ENCODE measurements around the gene FAM117B. TPM values are rescaled to one million over a fixed set of nuclear protein-coding genes. Genes with fewer than 3 reads are reported as not detected.

Gene FAM117B
- total RNA-seq, 2 experiments from 2014 or later, result 4.2 to 18.4 TPM

DNA sequence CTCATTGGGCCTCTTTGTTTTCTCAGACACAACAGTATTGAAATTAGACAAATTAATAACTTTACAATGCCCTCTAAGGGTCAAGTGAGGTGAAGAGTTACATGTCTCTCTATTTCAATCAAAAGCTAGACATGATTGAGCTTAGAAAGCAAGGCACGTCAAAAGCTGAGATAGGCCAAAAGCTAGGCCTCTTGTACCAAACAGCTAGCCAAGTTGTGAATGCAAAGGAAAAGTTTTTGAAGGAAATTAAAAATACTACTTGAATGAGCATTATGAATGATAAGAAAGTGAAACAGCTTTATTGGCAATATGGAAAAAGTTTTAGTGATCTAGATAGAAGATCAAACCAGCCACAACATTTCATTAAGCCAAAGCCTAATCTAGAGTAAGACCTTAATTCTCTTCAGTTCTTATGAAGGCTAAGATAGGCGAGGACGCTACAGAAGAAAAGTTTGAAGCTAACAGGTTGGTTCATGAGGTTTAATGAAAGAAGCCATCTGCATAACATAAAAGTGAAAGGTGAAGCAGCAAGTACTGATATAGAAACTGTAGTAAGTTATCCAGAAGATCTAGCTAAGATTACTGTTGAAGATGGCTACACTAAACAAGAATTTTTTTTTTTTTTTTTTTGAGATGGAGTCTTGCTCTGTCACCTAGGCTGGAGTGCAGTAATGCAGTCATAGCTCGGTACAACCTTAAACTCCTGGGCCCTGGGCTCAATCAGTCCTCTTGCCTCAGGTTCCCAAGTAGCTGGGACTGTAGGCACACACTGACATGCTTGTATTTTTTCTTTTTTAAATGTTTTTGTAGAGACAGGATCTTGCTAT is 65.5 kb downstream of the FAM117B start:
- Histone ChIP-seq H2AFZ (ENCODE audit: low read length) (no peak overlapping the region), H3K36me3 (ENCODE audit: insufficient read depth, low read length) (no peaks in the 10 kb centered on the region; the same call in 1 of the 2 replicates), H4K20me1 (ENCODE audit: insufficient read depth, low read length) (no peaks in the 10 kb centered on the region), H3K79me2 (ENCODE audit: insufficient read depth, low read depth, low read length) (no peaks in the 10 kb centered on the region), H3K27ac (ENCODE audit: low read depth, low read length, poor library complexity, severe bottlenecking) (no peak overlapping the region), H3K9me3 (ENCODE audit: low read length) (no peaks in the 10 kb centered on the region), H3K4me3 (ENCODE audit: low read depth, low read length, poor library complexity, severe bottlenecking) (no peak overlapping the region), H3K4me1 (ENCODE audit: insufficient read depth, low read length, poor library complexity, severe bottlenecking) (no peaks in the 10 kb centered on the region), H3K9me2 (ENCODE audit: insufficient read depth, low read length) (no peaks in the 10 kb centered on the region), H3K4me2 (ENCODE audit: low read length) (no peak overlapping the region)
- ChIA-PET CTCF (ENCODE audit: unreplicated experiment) (no interaction called here), POLR2A (interaction anchor here (0.6 to 1.8 kb wide), 6 partner anchors 10 to 1755 kb away, joined by 3 to 6 read pairs (median 5); partner anchors contain the start of gene FAM117B)
- DNase-seq (ENCODE audit: low spot score), result no peak
- no TSS peak for BruUV-seq (replicated peaks)
- TF ChIP-seq, protein P1, sequence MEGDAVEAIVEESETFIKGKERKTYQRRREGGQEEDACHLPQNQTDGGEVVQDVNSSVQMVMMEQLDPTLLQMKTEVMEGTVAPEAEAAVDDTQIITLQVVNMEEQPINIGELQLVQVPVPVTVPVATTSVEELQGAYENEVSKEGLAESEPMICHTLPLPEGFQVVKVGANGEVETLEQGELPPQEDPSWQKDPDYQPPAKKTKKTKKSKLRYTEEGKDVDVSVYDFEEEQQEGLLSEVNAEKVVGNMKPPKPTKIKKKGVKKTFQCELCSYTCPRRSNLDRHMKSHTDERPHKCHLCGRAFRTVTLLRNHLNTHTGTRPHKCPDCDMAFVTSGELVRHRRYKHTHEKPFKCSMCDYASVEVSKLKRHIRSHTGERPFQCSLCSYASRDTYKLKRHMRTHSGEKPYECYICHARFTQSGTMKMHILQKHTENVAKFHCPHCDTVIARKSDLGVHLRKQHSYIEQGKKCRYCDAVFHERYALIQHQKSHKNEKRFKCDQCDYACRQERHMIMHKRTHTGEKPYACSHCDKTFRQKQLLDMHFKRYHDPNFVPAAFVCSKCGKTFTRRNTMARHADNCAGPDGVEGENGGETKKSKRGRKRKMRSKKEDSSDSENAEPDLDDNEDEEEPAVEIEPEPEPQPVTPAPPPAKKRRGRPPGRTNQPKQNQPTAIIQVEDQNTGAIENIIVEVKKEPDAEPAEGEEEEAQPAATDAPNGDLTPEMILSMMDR (conservative IDR thresholded peaks at IDR 0.05; ENCODE audit: low read length), result no peak
- TF ChIP-seq EZH2phosphoT487 (IDR thresholded peaks at IDR 0.05; ENCODE audit: borderline replicate concordance, low read depth, low read length), result no peak
- intact Hi-C loops (cut with micrococcal nuclease; ENCODE audit: unreplicated experiment), result no loop called here

DNA sequence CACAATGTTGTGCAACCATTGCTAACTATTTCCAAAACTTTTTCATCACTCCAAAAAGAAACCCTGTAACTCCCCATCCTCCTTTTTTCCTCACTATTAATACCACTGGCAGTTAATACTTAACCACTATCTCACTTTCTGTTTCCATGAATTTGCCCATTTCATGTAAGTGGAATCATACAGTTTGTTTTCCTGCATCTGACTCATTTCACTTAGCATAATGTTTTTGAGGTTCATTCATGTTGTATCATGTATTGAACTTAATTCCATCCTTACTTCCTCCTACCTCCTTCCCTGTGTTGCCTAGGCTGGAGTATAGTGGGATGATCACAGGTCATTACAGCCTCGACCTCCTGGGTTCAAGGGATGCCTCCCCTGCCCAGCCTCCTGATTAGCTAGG is 68.3 kb downstream of the FAM117B start:
- no peaks in the 10 kb centered on the region for H4K20me1 ChIP-seq (ENCODE audit: insufficient read depth, low read length)
- no peak overlapping the region for H3K4me2 ChIP-seq (ENCODE audit: low read length)
- no TSS peak for BruUV-seq (replicated peaks)
- intact Hi-C loops (cut with micrococcal nuclease; ENCODE audit: unreplicated experiment), result no loop called here
- no peak overlapping the region for H2AFZ ChIP-seq (ENCODE audit: low read length)
- no peaks in the 10 kb centered on the region for H3K9me3 ChIP-seq (ENCODE audit: low read length)
- H3K36me3 ChIP-seq (ENCODE audit: insufficient read depth, low read length), result no peaks in the 10 kb centered on the region
- H3K79me2 ChIP-seq (ENCODE audit: insufficient read depth, low read depth, low read length), result no peaks in the 10 kb centered on the region
- H3K4me1 ChIP-seq (ENCODE audit: insufficient read depth, low read length, poor library complexity, severe bottlenecking), result no peaks in the 10 kb centered on the region
- DNase-seq (ENCODE audit: low spot score), result no peak
- no peak overlapping the region for H3K27ac ChIP-seq (ENCODE audit: low read depth, low read length, poor library complexity, severe bottlenecking)
- TF ChIP-seq, protein P1 (conservative IDR thresholded peaks at IDR 0.05; ENCODE audit: low read length), result no peak
- TF ChIP-seq EZH2phosphoT487 (IDR thresholded peaks at IDR 0.05; ENCODE audit: borderline replicate concordance, low read depth, low read length), result no peak
- ChIA-PET POLR2A (no interaction called here), CTCF (ENCODE audit: unreplicated experiment) (no interaction called here)
- no peak overlapping the region for H3K4me3 ChIP-seq (ENCODE audit: low read depth, low read length, poor library complexity, severe bottlenecking)
- no peaks in the 10 kb centered on the region for H3K9me2 ChIP-seq (ENCODE audit: insufficient read depth, low read length)

DNA sequence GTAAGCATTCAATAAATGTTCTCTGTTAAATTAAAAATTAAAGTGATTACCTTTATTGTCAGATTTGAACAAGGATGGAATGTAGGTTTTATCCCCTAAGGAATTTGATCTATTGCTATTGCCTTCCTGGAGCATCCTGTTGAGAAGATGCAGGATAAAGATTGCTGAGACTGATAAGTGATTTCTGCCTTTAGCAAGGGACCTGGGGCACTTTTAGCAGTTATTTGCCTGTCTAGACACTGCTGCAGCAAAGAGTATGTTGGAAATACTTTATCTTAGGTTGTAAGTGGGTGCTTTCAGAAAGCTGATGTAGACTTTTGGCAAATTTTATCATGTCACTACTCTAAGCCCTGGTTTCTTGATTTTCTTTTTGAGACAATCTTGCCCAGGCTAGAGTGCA is 69.5 kb downstream of the FAM117B start:
- no peaks in the 10 kb centered on the region for H4K20me1 ChIP-seq (ENCODE audit: insufficient read depth, low read length)
- DNase-seq (ENCODE audit: low spot score), result no peak
- ChIA-PET POLR2A (no interaction called here), CTCF (ENCODE audit: unreplicated experiment) (no interaction called here)
- no peaks in the 10 kb centered on the region for H3K9me2 ChIP-seq (ENCODE audit: insufficient read depth, low read length)
- H3K79me2 ChIP-seq (ENCODE audit: insufficient read depth, low read depth, low read length), result no peaks in the 10 kb centered on the region
- intact Hi-C loops (cut with micrococcal nuclease; ENCODE audit: unreplicated experiment), result no loop called here
- no peak overlapping the region for H2AFZ ChIP-seq (ENCODE audit: low read length)
- no peaks in the 10 kb centered on the region for H3K36me3 ChIP-seq (ENCODE audit: insufficient read depth, low read length)
- H3K4me3 ChIP-seq (ENCODE audit: low read depth, low read length, poor library complexity, severe bottlenecking), result no peak overlapping the region
- no peaks in the 10 kb centered on the region for H3K9me3 ChIP-seq (ENCODE audit: low read length)
- TF ChIP-seq, protein P1 (conservative IDR thresholded peaks at IDR 0.05; ENCODE audit: low read length), result no peak
- no peak for TF ChIP-seq EZH2phosphoT487 (IDR thresholded peaks at IDR 0.05; ENCODE audit: borderline replicate concordance, low read depth, low read length)
- H3K4me2 ChIP-seq (ENCODE audit: low read length), result no peak overlapping the region
- no peak overlapping the region for H3K27ac ChIP-seq (ENCODE audit: low read depth, low read length, poor library complexity, severe bottlenecking)
- H3K4me1 ChIP-seq (ENCODE audit: insufficient read depth, low read length, poor library complexity, severe bottlenecking), result no peaks in the 10 kb centered on the region
- BruUV-seq (replicated peaks), result no TSS peak

Measured in OCI-LY7 (cell line).